Naive thymus-derived CD4-positive, alpha-beta T cell (primary cell): ENCODE data around the gene GNPNAT1. TPM values are rescaled to one million over a fixed set of nuclear protein-coding genes. Genes with fewer than 3 reads are reported as not detected.

ENCODE experiments used
- ATAC-seq: fragments of 150-1000 bp; cut with Tn5 transposase; 2 replicates; pipeline ENCODE4 v1.10.0; 2021; ENCODE audit warnings: mild to moderate bottlenecking, moderate library complexity
- CTCF ChIA-PET: fragments of 350-600 bp; sonication (Branson Sonifier 250); formaldehyde crosslinking; loops from one replicate; lab custom pipeline; 2021; ENCODE audit warnings: antibody characterized with exemption; lab: Charles Lee
- POLR2A ChIA-PET: fragments of 350-600 bp; sonication (Branson Sonifier 250); formaldehyde crosslinking; loops from one replicate; lab custom pipeline; 2021; ENCODE audit warnings: antibody characterized with exemption, inconsistent platforms; lab: Charles Lee
- DNase-seq, 9 donors: peaks; one replicate each; pipeline versions ENCODE4 v3.0.0 to v3.0.0-alpha.2; 2020 to 2022; ENCODE audit warnings: mixed read lengths in 1 of 9
- H3K27ac ChIP-seq: one replicate; pipeline ENCODE4 v1.7.0; 2013; ENCODE audit warnings: mild to moderate bottlenecking, low read depth, low read length, moderate library complexity
- H3K27me3 ChIP-seq, 2 donors: one replicate each; pipeline ENCODE4 v1.7.0; 2013; ENCODE audit warnings: low read length in 2 of 2, mild to moderate bottlenecking in 2 of 2, moderate library complexity in 2 of 2; ENCODE audit not compliant: control insufficient read depth in 2 of 2, insufficient read depth in 2 of 2
- H3K36me3 ChIP-seq, 3 experiments: 1 replicate in 2 of 3; 2 replicates in 1 of 3; pipeline ENCODE4 v1.7.0; 2013; ENCODE audit warnings: low read length in 3 of 3, mild to moderate bottlenecking in 3 of 3, moderate library complexity in 1 of 3; ENCODE audit not compliant: insufficient read depth in 3 of 3, control insufficient read depth in 2 of 3
- H3K4me1 ChIP-seq, 2 donors: one replicate each; pipeline ENCODE4 v1.7.0; 2013; ENCODE audit warnings: low read length in 2 of 2, mild to moderate bottlenecking in 2 of 2, moderate library complexity in 1 of 2; ENCODE audit not compliant: control insufficient read depth in 2 of 2, insufficient read depth in 2 of 2
- H3K4me3 ChIP-seq: 2 replicates; pipeline ENCODE4 v1.7.0; 2013; ENCODE audit warnings: mild to moderate bottlenecking, low read length
- H3K9me3 ChIP-seq, 3 experiments: 1 replicate in 2 of 3; 2 replicates in 1 of 3; pipeline ENCODE4 v1.7.0; 2013; ENCODE audit warnings: low read length in 3 of 3; ENCODE audit not compliant: control insufficient read depth in 2 of 3
- H3K27ac Mint-ChIP-seq, 9 donors: one replicate each; pipeline ENCODE4 v1.8.0; 2020 to 2022; ENCODE audit warnings: mixed read lengths in 9 of 9, mild to moderate bottlenecking in 8 of 9, moderate library complexity in 5 of 9, inconsistent platforms in 2 of 9
- H3K27me3 Mint-ChIP-seq, 5 donors: one replicate each; pipeline ENCODE4 v1.8.0; 2021 to 2022; ENCODE audit warnings: mixed read lengths in 5 of 5, mild to moderate bottlenecking in 1 of 5
- H3K36me3 Mint-ChIP-seq, 5 donors: one replicate each; pipeline ENCODE4 v1.8.0; 2020 to 2022; ENCODE audit warnings: mixed read lengths in 5 of 5, mild to moderate bottlenecking in 3 of 5, inconsistent platforms in 1 of 5
- H3K4me1 Mint-ChIP-seq, 7 donors: one replicate each; pipeline ENCODE4 v1.8.0; 2020 to 2022; ENCODE audit warnings: mixed read lengths in 7 of 7, mild to moderate bottlenecking in 3 of 7, inconsistent platforms in 1 of 7
- H3K4me3 Mint-ChIP-seq, 10 donors: one replicate each; pipeline ENCODE4 v1.8.0; 2020 to 2022; ENCODE audit warnings: mild to moderate bottlenecking in 10 of 10, mixed read lengths in 10 of 10, moderate library complexity in 6 of 10, inconsistent platforms in 2 of 10
- H3K9me3 Mint-ChIP-seq, 11 donors: one replicate each; pipeline ENCODE4 v1.8.0; 2020 to 2022; ENCODE audit warnings: mixed read lengths in 11 of 11, mild to moderate bottlenecking in 4 of 11, inconsistent platforms in 1 of 11, moderate library complexity in 1 of 11
- intact Hi-C, 2 donors: fragments of 100-400 bp; cut with micrococcal nuclease; formaldehyde crosslinking; loops; one replicate each; pipeline ENCODE4 v1.15.1; 2023
- polyA plus RNA-seq, 2 donors: library from polyadenylated mRNA; unstranded; fragments of 300-500 nt; fragmentation: Illumina TruSeq; gene quantifications; one replicate each; pipeline ENCODE4 v1.2.3, GENCODE V29; 2021
- total RNA-seq, 6 experiments: library from RNA in 5 of 6; stranded (reverse) in 5 of 6; gene quantifications; 1 replicate in 5 of 6; 2 replicates in 1 of 6; pipeline ENCODE4 v1.2.3 and lab custom pipeline; 2021 to 2026

Gene GNPNAT1
- total and polyA plus RNA-seq, 7 experiments from 2014 or later, result 4.6 to 17.2 (median 9.1) TPM

DNA sequence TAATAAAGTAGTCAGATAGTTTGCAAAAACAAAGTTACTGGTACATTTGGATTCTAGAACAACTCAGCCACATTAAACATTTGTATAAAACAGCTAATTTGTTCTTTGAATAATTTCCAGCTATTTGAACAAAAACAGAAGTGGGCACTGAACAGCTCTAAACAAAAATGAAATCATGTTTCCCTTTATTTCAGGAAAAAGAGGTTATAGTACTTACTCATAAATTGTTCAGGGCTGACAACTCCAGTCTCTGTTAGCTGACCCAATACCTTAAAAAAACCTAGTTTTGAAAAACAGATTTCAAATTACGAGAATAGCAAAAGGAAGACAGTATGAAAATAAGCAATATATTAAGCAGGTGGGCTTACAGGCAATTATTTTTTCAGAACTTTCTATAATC lies 8.2 kb downstream of the GNPNAT1 start:
- Mint-ChIP-seq H3K9me3 (no peaks in the 10 kb centered on the region), H3K27me3 (no peaks in the 10 kb centered on the region), H3K4me3 (no peak overlapping the region), H3K27ac (peak overlapping the region in 4 of 9 donors; percentile 15 to 51 (median 38)), H3K36me3 (peaks cover 0 to 4% (median under 1%) of the 10 kb centered on the region in 5 donors), H3K4me1 (peaks cover 1 to 13% (median 10%) of the 10 kb centered on the region in 7 donors)
- Histone ChIP-seq H3K9me3 (no peaks in the 10 kb centered on the region), H3K27ac (no peak overlapping the region), H3K4me3 (no peak overlapping the region), H3K4me1 (no peaks in the 10 kb centered on the region), H3K27me3 (no peaks in the 10 kb centered on the region), H3K36me3 (peaks cover 0 to 7% (median 5%) of the 10 kb centered on the region in 3 experiments)
- ChIA-PET POLR2A (no interaction called here), CTCF (interaction anchor here (0.6 kb wide), 1 partner anchor 17 kb away, joined by 3 read pairs; no protein-coding TSS in a partner anchor)
- intact Hi-C loops, result no loop called here
- ATAC-seq (no peak), DNase-seq (no peak)

DNA sequence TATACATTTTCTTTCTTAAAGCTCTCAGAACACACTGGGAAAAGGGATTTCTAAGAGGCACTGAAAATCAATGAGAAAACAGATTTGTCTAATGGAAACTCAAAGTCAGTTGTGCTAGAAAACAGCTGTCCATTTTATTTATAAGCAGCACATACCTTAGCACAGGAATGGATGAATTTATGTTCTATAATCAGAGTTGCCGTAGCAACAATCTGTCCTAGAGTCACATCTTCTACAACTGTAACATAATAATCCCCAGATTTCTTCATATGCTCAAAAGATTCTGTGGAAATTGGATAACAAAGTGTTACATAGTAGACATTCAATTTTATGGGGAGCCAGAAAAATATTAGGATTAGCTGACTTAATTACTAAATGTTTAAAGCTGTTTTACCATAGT lies 9.8 kb downstream of the GNPNAT1 start:
- Mint-ChIP-seq H3K27ac (no peak overlapping the region), H3K27me3 (no peaks in the 10 kb centered on the region), H3K4me3 (no peak overlapping the region), H3K4me1 (peaks cover 0 to 6% (median 0%) of the 10 kb centered on the region in 7 donors), H3K36me3 (peaks cover 0 to 4% (median 4%) of the 10 kb centered on the region in 5 donors), H3K9me3 (no peaks in the 10 kb centered on the region)
- intact Hi-C loops, result no loop called here
- ChIA-PET CTCF (interaction anchor here (1.0 kb wide), 2 partner anchors 9 to 66 kb away, joined by 3 to 4 read pairs; no protein-coding TSS in a partner anchor), POLR2A (interaction anchor here (0.6 kb wide), 1 partner anchor 285 kb away, joined by 3 read pairs; no protein-coding TSS in a partner anchor)
- Histone ChIP-seq H3K4me1 (no peaks in the 10 kb centered on the region), H3K9me3 (no peaks in the 10 kb centered on the region), H3K36me3 (peaks cover 0 to 7% (median 5%) of the 10 kb centered on the region in 3 experiments), H3K4me3 (no peak overlapping the region), H3K27ac (no peak overlapping the region), H3K27me3 (no peaks in the 10 kb centered on the region)
- ATAC-seq, result no peak
- DNase-seq, result no peak

GRCh38 chr14:52780893-52781292 lies 10.5 kb downstream of the GNPNAT1 start:
- H3K27me3 Mint-ChIP-seq, result no peaks in the 10 kb centered on the region
- no peak for ATAC-seq
- ChIA-PET CTCF (no interaction called here), POLR2A (no interaction called here)
- H3K4me1 Mint-ChIP-seq, result peaks cover 0 to 6% (median 0%) of the 10 kb centered on the region in 7 donors
- Histone ChIP-seq H3K4me1 (no peaks in the 10 kb centered on the region), H3K36me3 (peaks cover 0 to 7% (median 5%) of the 10 kb centered on the region in 3 experiments), H3K27ac (no peak overlapping the region), H3K27me3 (no peaks in the 10 kb centered on the region), H3K9me3 (no peaks in the 10 kb centered on the region), H3K4me3 (no peak overlapping the region)
- no peak overlapping the region for H3K4me3 Mint-ChIP-seq
- intact Hi-C loops, result no loop called here
- DNase-seq, result no peak
- H3K27ac Mint-ChIP-seq, result peak overlapping the region in 7 of 9 donors; percentile 39 to 79 (median 62)
- H3K9me3 Mint-ChIP-seq, result no peaks in the 10 kb centered on the region
- peaks cover 0 to 4% (median 0%) of the 10 kb centered on the region in 5 donors for H3K36me3 Mint-ChIP-seq

DNA sequence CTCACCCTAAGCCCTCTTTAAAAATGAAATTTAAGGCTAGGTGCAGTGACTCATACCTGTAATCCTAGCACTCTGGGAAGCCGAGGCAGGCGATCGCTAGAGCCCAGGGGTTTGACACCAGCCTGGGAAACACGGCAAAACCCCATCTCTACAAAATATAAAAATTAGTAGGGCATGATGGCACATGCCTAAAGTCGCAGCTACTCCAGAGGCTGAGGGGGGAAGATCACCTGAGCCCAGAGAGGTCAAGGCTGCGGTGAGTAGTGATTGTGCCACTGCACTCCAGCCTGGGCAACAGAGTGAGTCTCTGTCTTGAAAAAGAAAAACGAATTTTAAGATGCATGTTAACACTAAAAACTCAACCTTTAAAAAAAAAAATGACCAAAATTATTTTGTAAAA lies 12.7 kb downstream of the GNPNAT1 start:
- no peaks in the 10 kb centered on the region for H3K27me3 ChIP-seq
- ATAC-seq (no peak), DNase-seq (no peak)
- no peaks in the 10 kb centered on the region for H3K9me3 ChIP-seq
- Mint-ChIP-seq H3K9me3 (no peaks in the 10 kb centered on the region), H3K4me3 (no peak overlapping the region), H3K27ac (peak overlapping the region in 2 of 9 donors; percentile 5 to 12), H3K4me1 (peaks cover 0 to 11% (median 0%) of the 10 kb centered on the region in 7 donors), H3K36me3 (peaks cover 0 to 7% (median 4%) of the 10 kb centered on the region in 5 donors), H3K27me3 (no peaks in the 10 kb centered on the region)
- no peak overlapping the region for H3K27ac ChIP-seq
- H3K36me3 ChIP-seq, result peaks cover 0 to 17% (median 11%) of the 10 kb centered on the region in 3 experiments
- no peak overlapping the region for H3K4me3 ChIP-seq
- intact Hi-C loops, result loop anchor here in 1 of 2 donors (5.0 kb wide), 3 partner anchors 101 to 246 kb away; partner anchors contain the start of genes GPR137C and TXNDC16
- CTCF ChIA-PET, result no interaction called here
- POLR2A ChIA-PET, result interaction anchor here (0.6 to 0.8 kb wide), 2 partner anchors 33 to 223 kb away, joined by 3 read pairs; no protein-coding TSS in a partner anchor
- no peaks in the 10 kb centered on the region for H3K4me1 ChIP-seq

GRCh38 chr14:52776816-52777215 lies 14.6 kb downstream of the GNPNAT1 start:
- Histone ChIP-seq H3K4me1 (no peaks in the 10 kb centered on the region), H3K4me3 (no peak overlapping the region), H3K27ac (no peak overlapping the region), H3K27me3 (no peaks in the 10 kb centered on the region), H3K9me3 (no peaks in the 10 kb centered on the region), H3K36me3 (peaks cover 0 to 24% (median 13%) of the 10 kb centered on the region in 3 experiments)
- no peaks in the 10 kb centered on the region for H3K9me3 Mint-ChIP-seq
- ChIA-PET CTCF (interaction anchor here (0.6 to 1.4 kb wide), 4 partner anchors 54 to 489 kb away, joined by 3 to 5 read pairs (median 3); partner anchors contain the start of genes GPR137C and TXNDC16), POLR2A (interaction anchor here (0.6 to 1.1 kb wide), 2 partner anchors 10 to 82 kb away, joined by 4 read pairs; partner anchors contain the start of gene ERO1A)
- peak overlapping the region in 4 of 9 donors; percentile 13 to 59 (median 30) for H3K27ac Mint-ChIP-seq
- H3K27me3 Mint-ChIP-seq, result no peaks in the 10 kb centered on the region
- no peak overlapping the region for H3K4me3 Mint-ChIP-seq
- ATAC-seq, result no peak
- H3K36me3 Mint-ChIP-seq, result peaks cover 0 to 12% (median 11%) of the 10 kb centered on the region in 5 donors
- peaks cover 0 to 11% (median 0%) of the 10 kb centered on the region in 7 donors for H3K4me1 Mint-ChIP-seq
- peak in 3 of 9 donors; percentile 35 to 39 (median 36) for DNase-seq
- intact Hi-C loops, result loop anchor here in 1 of 2 donors (1.0 to 5.0 kb wide), 6 partner anchors 13 to 478 kb away; partner anchors contain the start of genes GPR137C and TXNDC16

GRCh38 chr14:52769887-52770286 lies 21.5 kb downstream of the GNPNAT1 start:
- Histone ChIP-seq H3K36me3 (peaks cover 0 to 51% (median 28%) of the 10 kb centered on the region in 3 experiments), H3K4me1 (no peaks in the 10 kb centered on the region), H3K27ac (no peak overlapping the region), H3K9me3 (no peaks in the 10 kb centered on the region), H3K4me3 (no peak overlapping the region), H3K27me3 (no peaks in the 10 kb centered on the region)
- DNase-seq, result no peak
- Mint-ChIP-seq H3K27me3 (no peaks in the 10 kb centered on the region), H3K4me1 (peaks cover 6 to 27% (median 17%) of the 10 kb centered on the region in 7 donors), H3K27ac (peak overlapping the region in 8 of 9 donors; percentile 3 to 76 (median 30)), H3K4me3 (no peak overlapping the region), H3K36me3 (peaks cover 13 to 51% (median 32%) of the 10 kb centered on the region in 5 donors), H3K9me3 (no peaks in the 10 kb centered on the region)
- ChIA-PET POLR2A (no interaction called here), CTCF (no interaction called here)
- ATAC-seq, result no peak
- intact Hi-C loops, result no loop called here
